Ovary (tissue), 9 donors: ENCODE measurements around the gene PRPSAP1. TPM values are rescaled to one million over a fixed set of nuclear protein-coding genes. Genes with fewer than 3 reads are reported as not detected.
A peak's percentile ranks its signal among the peaks of the same experiment; 100 is the strongest.

Experiments used
- DNase-seq, 5 donors: peaks; one replicate each; pipeline ENCODE4 v3.0.0-alpha.2; 2019 to 2020
- H3K27ac ChIP-seq, 2 donors: fragments of 200-600 bp; one replicate each; pipeline versions ENCODE4 v1.5.1 to v1.8.0; 2019 to 2022
- H3K27me3 ChIP-seq: fragments of 200-600 bp; one replicate; pipeline ENCODE4 v1.8.0; 2022
- H3K36me3 ChIP-seq: fragments of 200-600 bp; sonication (generic); one replicate; pipeline ENCODE4 v1.5.1; 2019
- H3K4me1 ChIP-seq: one replicate; pipeline ENCODE4 v1.8.1; 2013; ENCODE audit warnings: mild to moderate bottlenecking, moderate library complexity; ENCODE audit not compliant: insufficient read depth
- H3K4me3 ChIP-seq: fragments of 200-600 bp; sonication (generic); one replicate; pipeline ENCODE4 v1.5.1; 2017
- H3K9me3 ChIP-seq, 2 donors: fragments of 200-600 bp in 1 of 2; sonication (generic) in 1 of 2; one replicate each; pipeline versions ENCODE4 v1.5.1 to v1.8.1; 2013 to 2019; ENCODE audit warnings: mild to moderate bottlenecking in 1 of 2, moderate library complexity in 1 of 2
- EP300 ChIP-seq: sonication (generic); formaldehyde crosslinking; IDR thresholded peaks from one replicate; pipeline ENCODE4 v1.6.1; 2017; ENCODE audit warnings: antibody characterized with exemption
- POLR2A ChIP-seq: fragments of 450-650 bp; IDR thresholded peaks from one replicate; pipeline ENCODE4 v1.6.1; 2017; ENCODE audit warnings: antibody characterized with exemption, mild to moderate bottlenecking, moderate library complexity
- WGBS, 3 donors: extraction: QIAGEN DNeasy Blood & Tissue Kit in 1 of 3; methylation state at CpG; one replicate each; pipeline versions ENCODE4 v1.1.5 to v1.1.7; 2013 to 2017; 5-methylcytosine and 5-hydroxymethylcytosine counted together
- intact Hi-C, 4 donors: fragments of 100-400 bp; cut with DNase I; formaldehyde crosslinking; loops; one replicate each; pipeline versions ENCODE4 v1.11.0 to v1.15.1; 2022 to 2023
- polyA plus RNA-seq, 2 donors: library from polyadenylated mRNA; stranded (reverse); fragments of 200-250 nt in 1 of 2; fragments of 350-450 nt in 1 of 2; fragmentation: Illumina TruSeq in 1 of 2; extraction: RNeasy Lipid Tissue Mini Kit (QIAGEN cat#74804) in 1 of 2; gene quantifications; one replicate each; pipeline ENCODE4 v1.2.3, GENCODE V29; 2013 to 2014
- total RNA-seq, 7 donors: library from RNA; depleted of rRNA in 2 of 7; stranded (reverse); fragments of >200 nt in 2 of 7; fragmentation: NEBNext Ultra II Directional in 3 of 7; extraction: Animal tissue kit (Norgen Biotek cat#: 25700) in 3 of 7; gene quantifications; one replicate each; pipeline versions ENCODE4 v1.1.0 to v1.2.4, GENCODE V29; 2016 to 2023
- TF ChIP-seq, protein P1 (sequence below), 3 donors: fragments of 450-650 bp in 2 of 3; fragments of 200-600 bp in 1 of 3; IDR thresholded peaks; one replicate each; pipeline versions ENCODE4 v1.5.1 to v1.8.0; 2016 to 2022; ENCODE audit warnings: antibody characterized with exemption in 3 of 3, mild to moderate bottlenecking in 1 of 3
- donor health status: DM: no; HTN: no; CAD: no; lungs with moderate emphysema.
- donor health status: DM: no; HTN: no; CAD: no.
- donor health status: Bipolar disorder and iron deficiency.
- donor health status: DM: yes; HTN: yes; CAD: no.
- donor health status: DM: no; HTN: no; CAD: no.
- donor health status: DM: yes; HTN: yes; CAD: no.

PRPSAP1 gene
- total and polyA plus RNA-seq, 9 donors: 26.1 to 57.9 (median 44.5) TPM

DNA sequence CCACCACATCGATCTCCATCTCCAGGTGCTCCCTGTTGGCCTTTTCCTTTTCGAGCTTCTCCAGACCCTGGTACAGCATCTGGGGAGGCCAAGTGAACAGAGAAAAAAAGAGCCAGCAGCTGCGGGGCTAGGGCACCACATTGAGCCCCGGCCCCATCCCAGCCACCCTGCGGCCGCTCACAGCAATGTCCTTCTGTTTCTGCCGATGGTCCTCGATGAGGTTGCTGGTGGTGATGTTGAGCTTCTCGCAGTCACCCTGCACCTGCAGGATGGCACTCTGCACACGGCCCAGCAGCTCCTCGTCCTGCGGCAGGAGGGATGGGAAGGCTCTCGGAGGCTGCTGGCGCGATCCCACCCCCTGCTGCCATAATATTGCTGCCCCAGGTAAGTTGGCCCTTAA lies 73.1 kb downstream of the PRPSAP1 start:
- intact Hi-C loops: loop anchor here in 1 of 4 donors (2.0 kb wide), 1 partner anchor 158 kb away; no protein-coding TSS in a partner anchor
- WGBS, 3 donors: 90 to 93% (median 91%) methylated on average over 15 of the region's 15 CpGs
- Histone ChIP-seq H3K27me3 (no peaks in the 10 kb centered on the region), H3K9me3 (no peaks in the 10 kb centered on the region), H3K4me1 (peaks cover 1% of the 10 kb centered on the region), H3K27ac (no peak overlapping the region), H3K4me3 (no peak overlapping the region), H3K36me3 (no peaks in the 10 kb centered on the region)
- TF ChIP-seq POLR2A: no peak
- TF ChIP-seq, protein P1, sequence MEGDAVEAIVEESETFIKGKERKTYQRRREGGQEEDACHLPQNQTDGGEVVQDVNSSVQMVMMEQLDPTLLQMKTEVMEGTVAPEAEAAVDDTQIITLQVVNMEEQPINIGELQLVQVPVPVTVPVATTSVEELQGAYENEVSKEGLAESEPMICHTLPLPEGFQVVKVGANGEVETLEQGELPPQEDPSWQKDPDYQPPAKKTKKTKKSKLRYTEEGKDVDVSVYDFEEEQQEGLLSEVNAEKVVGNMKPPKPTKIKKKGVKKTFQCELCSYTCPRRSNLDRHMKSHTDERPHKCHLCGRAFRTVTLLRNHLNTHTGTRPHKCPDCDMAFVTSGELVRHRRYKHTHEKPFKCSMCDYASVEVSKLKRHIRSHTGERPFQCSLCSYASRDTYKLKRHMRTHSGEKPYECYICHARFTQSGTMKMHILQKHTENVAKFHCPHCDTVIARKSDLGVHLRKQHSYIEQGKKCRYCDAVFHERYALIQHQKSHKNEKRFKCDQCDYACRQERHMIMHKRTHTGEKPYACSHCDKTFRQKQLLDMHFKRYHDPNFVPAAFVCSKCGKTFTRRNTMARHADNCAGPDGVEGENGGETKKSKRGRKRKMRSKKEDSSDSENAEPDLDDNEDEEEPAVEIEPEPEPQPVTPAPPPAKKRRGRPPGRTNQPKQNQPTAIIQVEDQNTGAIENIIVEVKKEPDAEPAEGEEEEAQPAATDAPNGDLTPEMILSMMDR (IDR thresholded peaks at IDR 0.05): no peak
- TF ChIP-seq EP300: no peak
- DNase-seq: no peak

GRCh38 chr17:76279742-76280287 lies 73.9 kb downstream of the PRPSAP1 start:
- WGBS, 3 donors: 86 to 89% (median 87%) methylated on average over 15 of the region's 15 CpGs
- intact Hi-C loops: loop anchor here (1.0 to 10.0 kb wide), 8 partner anchors 95 to 365 kb away; no protein-coding TSS in a partner anchor
- no peak overlapping the region for H3K27ac ChIP-seq
- H3K4me1 ChIP-seq: peaks cover 1% of the 10 kb centered on the region
- no peaks in the 10 kb centered on the region for H3K27me3 ChIP-seq
- no peaks in the 10 kb centered on the region for H3K9me3 ChIP-seq
- no peak for DNase-seq
- TF ChIP-seq EP300: no peak
- no peak for TF ChIP-seq POLR2A
- TF ChIP-seq, protein P1 (IDR thresholded peaks at IDR 0.05): no peak
- no peaks in the 10 kb centered on the region for H3K36me3 ChIP-seq
- no peak overlapping the region for H3K4me3 ChIP-seq

DNA sequence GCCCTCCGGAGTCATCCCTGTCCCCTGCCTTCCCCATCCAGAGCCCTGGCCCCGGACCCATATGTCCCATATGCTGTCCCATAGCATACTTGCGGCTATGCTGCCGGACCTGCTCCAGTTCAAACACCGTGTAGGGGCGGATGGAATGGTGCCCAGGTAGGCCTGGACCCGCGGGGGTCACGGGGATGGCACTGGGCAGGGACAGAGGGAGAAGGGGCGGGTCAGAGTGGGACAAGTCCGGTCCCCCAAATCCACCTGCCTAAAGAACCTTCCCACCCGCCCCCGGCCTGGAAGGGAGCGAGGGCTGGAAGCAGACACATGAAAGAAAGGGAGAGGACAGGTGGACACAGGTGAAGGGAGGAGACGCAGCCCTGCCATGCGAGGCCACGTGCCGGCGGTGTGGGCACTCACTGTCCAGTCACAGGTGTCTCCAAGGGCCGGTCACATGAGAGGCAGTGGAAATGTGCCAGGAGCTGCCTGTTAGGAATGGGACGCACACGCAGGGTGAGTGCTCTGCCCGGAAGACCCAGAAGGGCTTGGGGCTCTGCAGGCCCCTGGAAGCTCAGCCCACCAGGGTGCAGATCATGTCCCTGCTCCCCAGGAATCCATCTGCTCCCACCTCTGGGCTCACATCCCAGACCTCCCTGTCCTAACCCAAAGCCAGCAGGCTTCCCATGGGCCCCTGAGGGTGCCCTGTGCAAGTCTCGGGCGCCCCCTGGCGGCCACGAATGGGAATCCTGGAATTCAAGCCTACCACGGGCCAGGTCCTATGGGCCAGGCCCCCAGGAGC lies 74.6 kb downstream of the PRPSAP1 start:
- H3K27me3 ChIP-seq: no peaks in the 10 kb centered on the region
- no peak overlapping the region for H3K27ac ChIP-seq
- H3K4me3 ChIP-seq: no peak overlapping the region
- WGBS, 3 donors: 43 to 52% (median 45%) methylated on average over 27 to 28 of the region's 28 CpGs
- intact Hi-C loops: loop anchor here (1.0 to 10.0 kb wide), 7 partner anchors 94 to 364 kb away; no protein-coding TSS in a partner anchor
- DNase-seq: peak; percentile 82 to 94 (median 91)
- no peaks in the 10 kb centered on the region for H3K36me3 ChIP-seq
- no peak for TF ChIP-seq EP300
- TF ChIP-seq, protein P1 (IDR thresholded peaks at IDR 0.05): peak; percentile 85 to 96 (median 90)
- H3K4me1 ChIP-seq: peaks cover 1% of the 10 kb centered on the region
- no peaks in the 10 kb centered on the region for H3K9me3 ChIP-seq

DNA sequence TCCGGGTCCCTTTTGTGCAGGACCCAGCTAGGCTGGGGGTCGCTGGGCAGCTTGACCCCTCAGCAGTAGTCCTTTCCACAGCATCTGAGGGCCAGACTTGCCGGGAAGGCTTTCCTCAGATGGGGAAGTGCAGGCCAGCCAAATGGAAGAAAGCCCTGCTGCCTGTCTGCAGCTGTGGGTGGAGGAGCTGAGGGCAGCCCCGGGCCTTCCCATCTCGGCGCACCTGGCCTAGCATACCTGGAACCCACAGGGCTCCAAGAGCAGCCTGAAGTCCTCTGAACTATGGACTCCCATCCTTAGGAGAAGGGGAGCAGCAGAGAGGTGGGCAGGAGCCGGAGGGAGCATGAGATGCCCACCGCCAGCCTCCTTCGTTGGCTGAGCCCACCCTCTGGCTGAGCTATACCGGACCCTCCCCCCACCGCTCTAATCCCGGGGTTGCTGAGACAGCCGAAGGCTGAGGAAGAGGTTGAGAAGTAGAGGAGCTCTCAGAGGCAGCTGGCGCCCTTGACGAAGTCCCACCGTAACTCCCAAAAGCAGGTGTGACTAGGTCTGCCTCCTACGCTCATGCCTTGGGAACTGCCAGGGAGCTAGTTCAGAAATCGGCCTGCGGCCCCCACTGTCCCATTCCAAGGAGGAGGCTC lies 75.3 kb downstream of the PRPSAP1 start:
- Histone ChIP-seq H3K9me3 (no peaks in the 10 kb centered on the region), H3K4me1 (peaks cover 1% of the 10 kb centered on the region), H3K27me3 (no peaks in the 10 kb centered on the region), H3K4me3 (no peak overlapping the region), H3K27ac (no peak overlapping the region), H3K36me3 (no peaks in the 10 kb centered on the region)
- 78 to 88% (median 79%) methylated on average over 17 to 19 of the region's 19 CpGs for WGBS, 3 donors
- DNase-seq: no peak
- no peak for TF ChIP-seq POLR2A
- TF ChIP-seq, protein P1 (IDR thresholded peaks at IDR 0.05): no peak
- TF ChIP-seq EP300: no peak
- intact Hi-C loops: loop anchor here (2.0 to 10.0 kb wide), 6 partner anchors 94 to 364 kb away; no protein-coding TSS in a partner anchor
